ENCODE results near the gene PDP2.

Gene PDP2

GRCh38 chr16:66936889-66937554 is 56.7 kb downstream of the PDP2 start:
- DNase-seq (ENCODE audit: low spot score), result no peak

- DNase-seq (ENCODE audit: low spot score), result no peak
These were observed 57.5 kb downstream of the PDP2 start for GRCh38 chr16:66937725-66938337.

GRCh38 chr16:66939366-66939765 is 59.1 kb downstream of the PDP2 start:
- DNase-seq (ENCODE audit: low spot score), result no peak

DNA sequence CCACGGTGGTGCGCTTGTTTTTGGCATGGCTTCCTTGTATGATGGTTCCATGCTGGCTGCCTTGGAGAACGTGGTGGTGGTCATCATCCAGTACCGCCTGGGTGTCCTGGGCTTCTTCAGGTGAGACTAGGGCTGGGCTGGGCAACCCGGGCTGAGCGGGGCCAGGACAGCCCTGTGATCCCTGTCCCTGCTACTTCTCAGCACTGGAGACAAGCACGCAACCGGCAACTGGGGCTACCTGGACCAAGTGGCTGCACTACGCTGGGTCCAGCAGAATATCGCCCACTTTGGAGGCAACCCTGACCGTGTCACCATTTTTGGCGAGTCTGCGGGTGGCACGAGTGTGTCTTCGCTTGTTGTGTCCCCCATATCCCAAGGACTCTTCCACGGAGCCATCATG is 59.9 kb downstream of the PDP2 start:
- no peak for DNase-seq (ENCODE audit: low spot score)
